SK-N-SH treated with all-trans-retinoic acid at 6 μM for 48 hours (cell line): Measurements from ENCODE around the gene SFT2D2.

Source experiments
- ATAC-seq: fragments of 200-7000 bp; cut with Tn5 transposase; 3 replicates; pipeline ENCODE4 v1.9.1; 2020; ENCODE audit warnings: mild to moderate bottlenecking, moderate library complexity
- ARNTL ChIP-seq: fragments of 450-650 bp; formaldehyde crosslinking; IDR thresholded peaks from 2 replicates; pipeline ENCODE4 v1.5.0; 2020; ENCODE audit warnings: low read depth, mild to moderate bottlenecking, moderate library complexity, borderline replicate concordance
- BACH2 ChIP-seq: fragments of 250-450 bp; sonication (Bioruptor Pico); IDR thresholded peaks from 2 replicates; pipeline ENCODE4 v1.9.0; 2021; ENCODE audit warnings: mild to moderate bottlenecking, borderline replicate concordance
- CSDC2 ChIP-seq: fragments of 250-450 bp; sonication (Bioruptor Pico); IDR thresholded peaks from 2 replicates; pipeline ENCODE4 v1.5.0; 2020; ENCODE audit warnings: mild to moderate bottlenecking, moderate library complexity
- ESRRG ChIP-seq: fragments of 250-450 bp; sonication (Bioruptor Pico); IDR thresholded peaks from 2 replicates; pipeline ENCODE4 v1.6.1; 2021; ENCODE audit warnings: mild to moderate bottlenecking
- GLIS3 ChIP-seq: fragments of 250-450 bp; sonication (Bioruptor Pico); IDR thresholded peaks from 2 replicates; pipeline ENCODE4 v1.5.0; 2020; ENCODE audit warnings: mild to moderate bottlenecking, moderate library complexity
- ISL1 ChIP-seq: fragments of 250-450 bp; sonication (Bioruptor Pico); IDR thresholded peaks from 2 replicates; pipeline ENCODE4 v2.1.2; 2022; ENCODE audit warnings: mild to moderate bottlenecking, moderate library complexity
- OSR1 ChIP-seq: fragments of 250-450 bp; sonication (Bioruptor Pico); IDR thresholded peaks from 2 replicates; pipeline ENCODE4 v1.8.0; 2022; ENCODE audit warnings: moderate library complexity, mild to moderate bottlenecking, inconsistent platforms
- PPARA ChIP-seq: fragments of 250-450 bp; sonication (Bioruptor Pico); IDR thresholded peaks from 2 replicates; pipeline ENCODE4 v1.5.0; 2020; ENCODE audit warnings: mild to moderate bottlenecking, borderline replicate concordance
- RARB ChIP-seq: fragments of 250-450 bp; sonication (Bioruptor Pico); IDR thresholded peaks from 2 replicates; pipeline ENCODE4 v1.8.0; 2021; ENCODE audit warnings: mild to moderate bottlenecking, moderate library complexity
- SNAI2 ChIP-seq: fragments of 250-450 bp; sonication (Bioruptor Pico); IDR thresholded peaks from 2 replicates; pipeline ENCODE4 v1.5.0; 2020; ENCODE audit warnings: mild to moderate bottlenecking, moderate library complexity
- TCF4 ChIP-seq: fragments of 250-450 bp; sonication (Bioruptor Pico); IDR thresholded peaks from 2 replicates; pipeline ENCODE4 v1.8.0; 2021; ENCODE audit warnings: mild to moderate bottlenecking, moderate library complexity, borderline replicate concordance
- TSHZ2 ChIP-seq: fragments of 250-450 bp; sonication (Bioruptor Pico); IDR thresholded peaks from 2 replicates; pipeline ENCODE4 v1.5.0; 2020; ENCODE audit warnings: mild to moderate bottlenecking, moderate library complexity
- ZC3H10 ChIP-seq: fragments of 250-450 bp; sonication (Bioruptor Pico); IDR thresholded peaks from 2 replicates; pipeline ENCODE4 v1.5.1; 2021; ENCODE audit warnings: mild to moderate bottlenecking, moderate library complexity
- ZFP3 ChIP-seq: fragments of 250-450 bp; sonication (Bioruptor Pico); IDR thresholded peaks from 2 replicates; pipeline ENCODE4 v1.5.0; 2020; ENCODE audit warnings: mild to moderate bottlenecking, moderate library complexity
- ZFP30 ChIP-seq: fragments of 450-650 bp; formaldehyde crosslinking; IDR thresholded peaks from 2 replicates; pipeline ENCODE4 v1.5.0; 2022; ENCODE audit warnings: mild to moderate bottlenecking, moderate library complexity
- ZNF565 ChIP-seq: fragments of 450-650 bp; formaldehyde crosslinking; conservative IDR thresholded peaks from 2 replicates; pipeline ENCODE4 v1.5.0; 2020; ENCODE audit warnings: low read depth, mild to moderate bottlenecking, moderate library complexity
- ZNF70 ChIP-seq: fragments of 450-650 bp; formaldehyde crosslinking; IDR thresholded peaks from 2 replicates; pipeline ENCODE4 v1.5.0; 2020; ENCODE audit warnings: mild to moderate bottlenecking, moderate library complexity
- ZNF8 ChIP-seq: fragments of 450-650 bp; formaldehyde crosslinking; IDR thresholded peaks from 2 replicates; pipeline ENCODE4 v1.5.0; 2020; ENCODE audit warnings: mild to moderate bottlenecking, moderate library complexity
- TF ChIP-seq, protein P1 (sequence below): fragments of 250-450 bp; sonication (Bioruptor Pico); IDR thresholded peaks from 2 replicates; pipeline ENCODE4 v1.5.1; 2020; ENCODE audit warnings: low read depth, mild to moderate bottlenecking, moderate library complexity
- TF ChIP-seq, protein P2 (sequence below): fragments of 250-450 bp; sonication (Bioruptor Pico); IDR thresholded peaks from 2 replicates; pipeline ENCODE4 v1.8.0; 2020; ENCODE audit warnings: mild to moderate bottlenecking, moderate library complexity, borderline replicate concordance
- TF ChIP-seq, protein P3 (sequence below): fragments of 250-450 bp; sonication (Bioruptor Pico); IDR thresholded peaks from 2 replicates; pipeline ENCODE4 v1.8.0; 2021; ENCODE audit warnings: low read depth, mild to moderate bottlenecking, moderate library complexity, borderline replicate concordance
- TF ChIP-seq, protein P4 (sequence below): fragments of 250-450 bp; sonication (Bioruptor Pico); IDR thresholded peaks from 2 replicates; pipeline ENCODE4 v1.5.1; 2021; ENCODE audit warnings: mild to moderate bottlenecking, moderate library complexity

Gene SFT2D2

GRCh38 chr1:168288311-168289052 lies 62.7 kb downstream of the SFT2D2 start:
- TF ChIP-seq CSDC2 (CRISPR knock-in tag) (no peak), ZC3H10 (CRISPR knock-in tag) (no peak), SNAI2 (no peak), ESRRG (no peak), ZNF565 (CRISPR knock-in tag) (no peak), ZNF70 (CRISPR knock-in tag) (no peak), GLIS3 (CRISPR knock-in tag) (no peak)
- TF ChIP-seq, protein P1, sequence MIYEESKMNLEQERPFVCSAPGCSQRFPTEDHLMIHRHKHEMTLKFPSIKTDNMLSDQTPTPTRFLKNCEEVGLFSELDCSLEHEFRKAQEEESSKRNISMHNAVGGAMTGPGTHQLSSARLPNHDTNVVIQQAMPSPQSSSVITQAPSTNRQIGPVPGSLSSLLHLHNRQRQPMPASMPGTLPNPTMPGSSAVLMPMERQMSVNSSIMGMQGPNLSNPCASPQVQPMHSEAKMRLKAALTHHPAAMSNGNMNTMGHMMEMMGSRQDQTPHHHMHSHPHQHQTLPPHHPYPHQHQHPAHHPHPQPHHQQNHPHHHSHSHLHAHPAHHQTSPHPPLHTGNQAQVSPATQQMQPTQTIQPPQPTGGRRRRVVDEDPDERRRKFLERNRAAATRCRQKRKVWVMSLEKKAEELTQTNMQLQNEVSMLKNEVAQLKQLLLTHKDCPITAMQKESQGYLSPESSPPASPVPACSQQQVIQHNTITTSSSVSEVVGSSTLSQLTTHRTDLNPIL (CRISPR knock-in tag), result no peak
- no peak for ATAC-seq

DNA sequence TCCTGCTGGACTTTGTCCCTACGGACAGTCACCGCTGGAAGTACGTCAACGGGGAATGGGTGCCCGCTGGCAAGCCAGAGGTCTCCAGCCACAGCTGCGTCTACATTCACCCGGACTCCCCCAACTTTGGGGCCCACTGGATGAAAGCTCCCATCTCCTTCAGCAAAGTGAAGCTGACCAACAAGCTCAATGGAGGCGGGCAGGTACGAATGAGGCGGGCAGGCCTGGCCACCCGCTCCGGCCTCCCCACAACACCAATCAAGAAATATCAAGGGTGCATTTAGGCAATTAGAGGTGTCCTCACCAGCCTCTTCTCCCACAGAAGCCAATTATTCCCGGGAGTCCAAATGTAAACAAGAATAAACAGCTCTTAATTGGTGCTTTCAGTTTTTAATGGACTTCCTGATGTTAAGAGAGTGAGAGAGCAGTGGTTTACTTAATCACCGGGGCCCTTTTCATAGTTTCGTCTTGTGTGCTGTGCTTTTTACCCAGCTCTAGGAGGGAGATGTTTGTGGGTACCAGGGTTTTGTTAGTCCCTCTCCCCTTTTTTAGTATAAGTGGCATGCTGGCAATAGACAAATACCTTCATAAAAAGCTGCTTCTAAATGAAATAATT lies 65.5 kb downstream of the SFT2D2 start:
- TF ChIP-seq SNAI2 (no peak), TSHZ2 (CRISPR knock-in tag) (no peak), ARNTL (CRISPR knock-in tag) (no peak), ZNF8 (no peak), ZFP30 (CRISPR knock-in tag) (no peak), GLIS3 (CRISPR knock-in tag) (no peak), ZC3H10 (CRISPR knock-in tag) (no peak), TCF4 (CRISPR knock-in tag) (no peak), OSR1 (no peak), CSDC2 (CRISPR knock-in tag) (no peak), RARB (CRISPR knock-in tag) (no peak), ZNF70 (CRISPR knock-in tag) (no peak), PPARA (CRISPR knock-in tag) (no peak)
- TF ChIP-seq, protein P1 (CRISPR knock-in tag), result no peak
- TF ChIP-seq, protein P2, sequence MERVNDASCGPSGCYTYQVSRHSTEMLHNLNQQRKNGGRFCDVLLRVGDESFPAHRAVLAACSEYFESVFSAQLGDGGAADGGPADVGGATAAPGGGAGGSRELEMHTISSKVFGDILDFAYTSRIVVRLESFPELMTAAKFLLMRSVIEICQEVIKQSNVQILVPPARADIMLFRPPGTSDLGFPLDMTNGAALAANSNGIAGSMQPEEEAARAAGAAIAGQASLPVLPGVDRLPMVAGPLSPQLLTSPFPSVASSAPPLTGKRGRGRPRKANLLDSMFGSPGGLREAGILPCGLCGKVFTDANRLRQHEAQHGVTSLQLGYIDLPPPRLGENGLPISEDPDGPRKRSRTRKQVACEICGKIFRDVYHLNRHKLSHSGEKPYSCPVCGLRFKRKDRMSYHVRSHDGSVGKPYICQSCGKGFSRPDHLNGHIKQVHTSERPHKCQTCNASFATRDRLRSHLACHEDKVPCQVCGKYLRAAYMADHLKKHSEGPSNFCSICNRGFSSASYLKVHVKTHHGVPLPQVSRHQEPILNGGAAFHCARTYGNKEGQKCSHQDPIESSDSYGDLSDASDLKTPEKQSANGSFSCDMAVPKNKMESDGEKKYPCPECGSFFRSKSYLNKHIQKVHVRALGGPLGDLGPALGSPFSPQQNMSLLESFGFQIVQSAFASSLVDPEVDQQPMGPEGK (CRISPR knock-in tag), result no peak
- ATAC-seq, result no peak

GRCh38 chr1:168293356-168293755 lies 67.6 kb downstream of the SFT2D2 start:
- no peak for ATAC-seq
- no peak for TF ChIP-seq ZNF70 (CRISPR knock-in tag)
- TF ChIP-seq, protein P2 (CRISPR knock-in tag), result no peak
- no peak for TF ChIP-seq ZNF565 (CRISPR knock-in tag)
- TF ChIP-seq OSR1, result no peak
- no peak for TF ChIP-seq SNAI2
- TF ChIP-seq, protein P1 (CRISPR knock-in tag), result no peak
- TF ChIP-seq, protein P3, sequence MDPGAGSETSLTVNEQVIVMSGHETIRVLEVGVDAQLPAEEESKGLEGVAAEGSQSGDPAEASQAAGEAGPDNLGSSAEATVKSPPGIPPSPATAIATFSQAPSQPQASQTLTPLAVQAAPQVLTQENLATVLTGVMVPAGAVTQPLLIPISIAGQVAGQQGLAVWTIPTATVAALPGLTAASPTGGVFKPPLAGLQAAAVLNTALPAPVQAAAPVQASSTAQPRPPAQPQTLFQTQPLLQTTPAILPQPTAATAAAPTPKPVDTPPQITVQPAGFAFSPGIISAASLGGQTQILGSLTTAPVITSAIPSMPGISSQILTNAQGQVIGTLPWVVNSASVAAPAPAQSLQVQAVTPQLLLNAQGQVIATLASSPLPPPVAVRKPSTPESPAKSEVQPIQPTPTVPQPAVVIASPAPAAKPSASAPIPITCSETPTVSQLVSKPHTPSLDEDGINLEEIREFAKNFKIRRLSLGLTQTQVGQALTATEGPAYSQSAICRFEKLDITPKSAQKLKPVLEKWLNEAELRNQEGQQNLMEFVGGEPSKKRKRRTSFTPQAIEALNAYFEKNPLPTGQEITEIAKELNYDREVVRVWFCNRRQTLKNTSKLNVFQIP, result no peak
- TF ChIP-seq ISL1, result no peak
- no peak for TF ChIP-seq RARB (CRISPR knock-in tag)
- TF ChIP-seq BACH2 (CRISPR knock-in tag), result no peak
- no peak for TF ChIP-seq ZFP3
- TF ChIP-seq, protein P4, sequence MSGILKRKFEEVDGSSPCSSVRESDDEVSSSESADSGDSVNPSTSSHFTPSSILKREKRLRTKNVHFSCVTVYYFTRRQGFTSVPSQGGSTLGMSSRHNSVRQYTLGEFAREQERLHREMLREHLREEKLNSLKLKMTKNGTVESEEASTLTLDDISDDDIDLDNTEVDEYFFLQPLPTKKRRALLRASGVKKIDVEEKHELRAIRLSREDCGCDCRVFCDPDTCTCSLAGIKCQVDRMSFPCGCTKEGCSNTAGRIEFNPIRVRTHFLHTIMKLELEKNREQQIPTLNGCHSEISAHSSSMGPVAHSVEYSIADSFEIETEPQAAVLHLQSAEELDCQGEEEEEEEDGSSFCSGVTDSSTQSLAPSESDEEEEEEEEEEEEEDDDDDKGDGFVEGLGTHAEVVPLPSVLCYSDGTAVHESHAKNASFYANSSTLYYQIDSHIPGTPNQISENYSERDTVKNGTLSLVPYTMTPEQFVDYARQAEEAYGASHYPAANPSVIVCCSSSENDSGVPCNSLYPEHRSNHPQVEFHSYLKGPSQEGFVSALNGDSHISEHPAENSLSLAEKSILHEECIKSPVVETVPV (CRISPR knock-in tag), result no peak
- TF ChIP-seq CSDC2 (CRISPR knock-in tag), result no peak
- TF ChIP-seq ESRRG, result no peak
- TF ChIP-seq ZFP30 (CRISPR knock-in tag), result no peak
